Bronchial epithelial cell (primary cell): ENCODE data around the gene TEX54. TPM values are rescaled to one million over a fixed set of nuclear protein-coding genes. Genes with fewer than 3 reads are reported as not detected.

Experiments used
- DNase-seq: peaks from one replicate; pipeline ENCODE4 v3.0.0-alpha.2; 2010; ENCODE audit warnings: low read depth
- FAIRE-seq: peaks from 2 replicates; lab custom pipeline; 2011; peaks lifted over from hg19 to GRCh38; lab: Jason Lieb, UNC
- H3K27me3 ChIP-seq: 2 replicates; pipeline ENCODE4 v1.5.1; 2011; ENCODE audit warnings: low read length; ENCODE audit not compliant: control insufficient read depth, insufficient read depth
- H3K36me3 ChIP-seq: 2 replicates; pipeline ENCODE4 v1.5.1; 2011; ENCODE audit warnings: low read length; ENCODE audit not compliant: control insufficient read depth, insufficient read depth
- H3K4me3 ChIP-seq: 2 replicates; pipeline ENCODE4 v1.5.1; 2011; ENCODE audit warnings: mild to moderate bottlenecking, low read depth, low read length, control low read depth
- total RNA-seq: library from RNA; depleted of rRNA; stranded (reverse); fragments of >200 nt; gene quantifications from 2 replicates; pipeline ENCODE4 v1.2.1, GENCODE V29; 2014
- TF ChIP-seq, protein P1 (sequence below): IDR thresholded peaks from 2 replicates; pipeline ENCODE4 v1.5.1; 2011; ENCODE audit warnings: mild to moderate bottlenecking, moderate library complexity, low read length, control low read depth, inconsistent platforms; ENCODE audit not compliant: insufficient read depth, severe bottlenecking

TEX54 gene
- total RNA-seq, 1 donor from 2014 or later, result not detected

DNA sequence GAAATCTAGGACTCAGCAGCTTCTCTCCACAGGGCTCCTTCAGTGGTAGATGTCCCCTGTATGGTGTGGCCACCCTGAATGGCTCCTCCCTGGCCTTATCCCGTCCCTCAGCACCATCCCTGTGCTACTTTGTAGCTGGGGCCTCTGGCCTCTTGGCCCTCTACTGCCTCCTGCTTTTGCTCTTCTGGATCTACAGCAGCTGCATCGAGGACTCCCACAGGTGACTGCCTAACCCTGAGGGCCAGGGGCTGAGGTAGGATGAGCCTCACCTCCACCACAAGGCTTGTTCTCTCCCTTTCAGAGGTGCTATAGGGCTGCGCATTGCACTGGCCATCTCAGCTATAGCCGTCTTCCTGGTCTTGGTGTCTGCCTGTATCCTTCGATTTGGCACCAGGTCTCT lies 43.6 kb downstream of the TEX54 start:
- peaks cover 4% of the 10 kb centered on the region for H3K36me3 ChIP-seq
- FAIRE-seq (no peak), DNase-seq (no peak)
- TF ChIP-seq, protein P1, sequence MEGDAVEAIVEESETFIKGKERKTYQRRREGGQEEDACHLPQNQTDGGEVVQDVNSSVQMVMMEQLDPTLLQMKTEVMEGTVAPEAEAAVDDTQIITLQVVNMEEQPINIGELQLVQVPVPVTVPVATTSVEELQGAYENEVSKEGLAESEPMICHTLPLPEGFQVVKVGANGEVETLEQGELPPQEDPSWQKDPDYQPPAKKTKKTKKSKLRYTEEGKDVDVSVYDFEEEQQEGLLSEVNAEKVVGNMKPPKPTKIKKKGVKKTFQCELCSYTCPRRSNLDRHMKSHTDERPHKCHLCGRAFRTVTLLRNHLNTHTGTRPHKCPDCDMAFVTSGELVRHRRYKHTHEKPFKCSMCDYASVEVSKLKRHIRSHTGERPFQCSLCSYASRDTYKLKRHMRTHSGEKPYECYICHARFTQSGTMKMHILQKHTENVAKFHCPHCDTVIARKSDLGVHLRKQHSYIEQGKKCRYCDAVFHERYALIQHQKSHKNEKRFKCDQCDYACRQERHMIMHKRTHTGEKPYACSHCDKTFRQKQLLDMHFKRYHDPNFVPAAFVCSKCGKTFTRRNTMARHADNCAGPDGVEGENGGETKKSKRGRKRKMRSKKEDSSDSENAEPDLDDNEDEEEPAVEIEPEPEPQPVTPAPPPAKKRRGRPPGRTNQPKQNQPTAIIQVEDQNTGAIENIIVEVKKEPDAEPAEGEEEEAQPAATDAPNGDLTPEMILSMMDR, result peak; percentile 5
- no peak overlapping the region for H3K4me3 ChIP-seq
- H3K27me3 ChIP-seq, result no peaks in the 10 kb centered on the region

DNA sequence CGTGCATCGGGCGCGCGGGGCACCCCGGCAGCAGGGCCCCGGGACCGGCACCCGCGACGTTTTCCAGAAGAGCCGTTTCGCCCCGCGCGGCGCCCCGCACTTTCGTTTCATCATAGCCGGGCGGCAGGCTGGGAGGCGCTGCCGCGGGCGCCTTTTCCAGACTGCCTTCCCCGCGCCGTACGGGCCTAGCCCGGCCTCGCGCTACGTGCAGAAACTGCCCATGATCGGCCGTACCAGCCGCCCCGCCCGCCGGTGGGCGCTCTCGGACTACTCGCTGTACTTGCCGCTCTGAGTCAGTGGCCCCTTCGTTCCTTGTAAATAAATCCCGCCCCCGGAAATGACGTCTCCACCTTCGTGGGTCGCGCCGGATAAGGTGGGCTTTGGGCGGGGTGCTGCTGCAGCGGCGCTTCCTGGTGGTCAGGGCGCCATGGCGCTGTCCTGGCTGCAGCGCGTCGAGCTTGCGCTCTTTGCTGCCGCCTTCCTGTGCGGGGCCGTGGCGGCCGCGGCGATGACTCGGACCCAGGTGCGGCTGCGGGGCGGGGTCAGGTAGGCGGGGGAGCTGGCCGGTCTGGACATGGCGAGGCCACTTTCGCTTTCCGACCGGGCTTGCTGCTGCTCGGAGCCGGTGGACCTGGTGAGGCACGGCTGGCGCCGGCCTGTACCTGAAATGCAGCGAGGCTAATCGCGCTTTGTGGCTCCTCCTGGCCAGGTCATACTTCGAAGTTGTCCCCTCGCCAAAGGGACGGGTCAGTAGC lies 45.5 kb downstream of the TEX54 start, which contains the start of gene TMEM179B:
TSS of gene TMEM179B (plus strand) at position 398 of the 755 bp plus-strand sequence. CDS start at position 428, 30 bp downstream.
- TF ChIP-seq, protein P1, result peak; percentile 87
- Histone ChIP-seq H3K27me3 (no peaks in the 10 kb centered on the region), H3K4me3 (peak within 1 kb of the TSS; percentile 80), H3K36me3 (peaks cover 3% of the 10 kb centered on the region)
- peak; percentile 96 for DNase-seq
- FAIRE-seq, result no peak

DNA sequence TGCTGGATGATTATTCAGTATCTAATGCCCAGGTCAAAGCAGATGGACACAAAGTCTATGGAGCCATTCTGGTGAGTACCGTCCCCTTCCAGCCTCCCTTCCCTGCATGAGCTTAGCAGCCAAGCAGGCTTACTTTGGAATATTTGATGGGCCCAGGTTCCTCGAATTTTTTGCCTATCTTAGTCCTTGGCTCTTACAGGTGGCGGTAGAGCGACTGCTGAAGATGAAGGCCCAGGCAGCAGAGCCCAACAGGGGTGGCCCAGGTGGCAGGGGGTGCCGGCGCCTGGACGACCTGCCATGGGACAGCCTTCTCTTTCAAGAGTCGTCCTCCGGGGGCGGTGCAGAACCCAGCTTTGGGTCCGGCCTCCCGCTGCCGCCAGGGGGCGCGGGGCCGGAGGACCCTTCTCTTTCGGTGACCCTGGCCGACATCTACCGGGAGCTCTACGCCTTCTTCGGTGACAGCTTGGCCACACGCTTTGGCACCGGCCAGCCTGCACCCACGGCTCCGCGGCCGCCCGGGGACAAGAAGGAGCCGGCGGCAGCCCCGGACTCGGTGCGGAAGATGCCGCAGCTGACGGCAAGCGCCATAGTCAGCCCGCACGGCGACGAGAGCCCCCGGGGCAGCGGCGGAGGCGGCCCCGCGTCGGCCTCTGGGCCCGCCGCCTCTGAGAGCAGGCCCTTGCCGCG lies 46.2 kb downstream of the TEX54 start:
- DNase-seq, result peak; percentile 52
- TF ChIP-seq, protein P1, result peak; percentile 100
- H3K27me3 ChIP-seq, result no peaks in the 10 kb centered on the region
- peak overlapping the region; percentile 80 for H3K4me3 ChIP-seq
- H3K36me3 ChIP-seq, result peaks cover 3% of the 10 kb centered on the region
- no peak for FAIRE-seq

DNA sequence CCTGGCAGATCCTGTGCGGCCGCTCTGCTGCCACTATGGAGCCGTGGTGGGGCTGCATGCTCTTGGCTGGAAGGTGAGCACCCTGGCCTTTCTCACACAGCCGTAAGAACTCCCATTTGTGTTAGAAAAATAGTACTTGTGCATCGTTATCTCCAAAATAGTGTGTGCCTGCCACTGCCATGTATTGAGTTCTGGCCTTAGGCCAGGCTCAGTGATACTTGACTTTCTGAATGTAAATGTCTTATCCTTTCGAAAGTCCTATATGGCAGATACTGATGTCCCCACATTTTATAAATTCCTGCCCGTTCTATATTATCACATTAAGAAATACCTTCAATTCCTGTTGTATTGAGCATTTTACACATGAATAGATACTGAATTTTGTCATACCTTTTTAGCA lies 49.9 kb downstream of the TEX54 start:
- Histone ChIP-seq H3K27me3 (no peaks in the 10 kb centered on the region), H3K4me3 (no peak overlapping the region), H3K36me3 (peaks cover 1% of the 10 kb centered on the region)
- FAIRE-seq, result no peak
- no peak for DNase-seq
- TF ChIP-seq, protein P1, result no peak

Other genes starting within 250 kb of the TEX54 start
- gene TUT1, start 241.3 kb downstream of the TEX54 start, total RNA-seq, result 7.0 and 9.5 TPM in 2 replicates
- gene MTA2, start 231.0 kb downstream of the TEX54 start, total RNA-seq, result 150 and 162 TPM in 2 replicates
- gene EML3, start 220.1 kb downstream of the TEX54 start, total RNA-seq, result 10.0 and 11.1 TPM in 2 replicates
- gene ROM1, start 219.6 kb downstream of the TEX54 start, total RNA-seq, result 2.6 and 2.8 TPM in 2 replicates
- 24.2 and 26.2 TPM in 2 replicates for gene B3GAT3, start 210.9 kb downstream of the TEX54 start, total RNA-seq
- gene GANAB, start 186.2 kb downstream of the TEX54 start, total RNA-seq, result 138 TPM in 2 replicates
- 17.1 and 19.8 TPM in 2 replicates for gene INTS5, start 179.5 kb downstream of the TEX54 start, total RNA-seq
- 79.5 and 83.7 TPM in 2 replicates for gene C11orf98, start 167.6 kb downstream of the TEX54 start, total RNA-seq
- 12.3 and 21.3 TPM in 2 replicates for gene CSKMT, start 167.5 kb downstream of the TEX54 start, total RNA-seq
- 27.9 and 29.4 TPM in 2 replicates for gene UQCC3, start 161.2 kb downstream of the TEX54 start, total RNA-seq
- gene LBHD1, start 160.6 kb downstream of the TEX54 start, total RNA-seq, result 0.77 and 1.1 TPM in 2 replicates
- 176 and 227 TPM in 2 replicates for gene UBXN1, start 153.8 kb downstream of the TEX54 start, total RNA-seq
- 0.26 and 1.2 TPM in 2 replicates for gene LRRN4CL, start 143.3 kb downstream of the TEX54 start, total RNA-seq
- gene BSCL2, start 125.4 kb downstream of the TEX54 start, total RNA-seq, result 23.7 and 42.0 TPM in 2 replicates
- gene GNG3, start 125.2 kb downstream of the TEX54 start, total RNA-seq, result not detected in 2 replicates
- 9.2 and 15.2 TPM in 2 replicates for gene HNRNPUL2, start 105.4 kb downstream of the TEX54 start, total RNA-seq
- gene TTC9C, start 104.4 kb downstream of the TEX54 start, total RNA-seq, result 21.4 and 27.4 TPM in 2 replicates
- 11.0 and 11.6 TPM in 2 replicates for gene ZBTB3, start 78.7 kb downstream of the TEX54 start, total RNA-seq
- gene POLR2G, start 71.3 kb downstream of the TEX54 start, total RNA-seq, result 102 and 121 TPM in 2 replicates
- 16.6 and 17.1 TPM in 2 replicates for gene TAF6L, start 61.4 kb downstream of the TEX54 start, total RNA-seq
- 19.0 and 30.0 TPM in 2 replicates for gene TMEM179B, start 45.4 kb downstream of the TEX54 start, total RNA-seq
- 18.6 and 19.5 TPM in 2 replicates for gene TMEM223, start 40.8 kb downstream of the TEX54 start, total RNA-seq
- gene NXF1, start 27.4 kb downstream of the TEX54 start, total RNA-seq, result 13.4 and 15.3 TPM in 2 replicates
- 31.3 and 36.2 TPM in 2 replicates for gene STX5, start 790 bp downstream of the TEX54 start, total RNA-seq
- gene WDR74, start 6.7 kb upstream of the TEX54 start, total RNA-seq, result 59.0 and 113 TPM in 2 replicates
- gene SLC3A2, start 48.1 kb upstream of the TEX54 start, total RNA-seq, result 1,292 and 1,548 TPM in 2 replicates
- gene CHRM1, start 88.5 kb upstream of the TEX54 start, total RNA-seq, result not detected in 2 replicates
- not detected in 2 replicates for gene SLC22A6, start 152.1 kb upstream of the TEX54 start, total RNA-seq
- gene SLC22A8, start 183.0 kb upstream of the TEX54 start, total RNA-seq, result not detected in 2 replicates